H54 (cell line): ENCODE data around the gene ZNF217.
"Not testable (repeated sequence)": the region's sequence is repeated elsewhere in the genome, so short reads cannot be mapped to it uniquely, and the experiment has no call there.

Source experiments
- DNase-seq: peaks from one replicate; pipeline ENCODE4 v3.0.0; 2011; ENCODE audit warnings: low spot score, mixed read lengths; ENCODE audit not compliant: insufficient read length
- FAIRE-seq: peaks from 3 replicates; lab custom pipeline; 2011; peaks lifted over from hg19 to GRCh38; lab: Jason Lieb, UNC
- POLR2A ChIP-seq: IDR thresholded peaks from 2 replicates; pipeline ENCODE4 v1.6.1; 2011; ENCODE audit warnings: low read depth, mild to moderate bottlenecking, low read length

ZNF217 gene

GRCh38 chr20:53609491-53610445 lies 16.1 kb upstream of the ZNF217 start:
- no peak for TF ChIP-seq POLR2A
- DNase-seq, result no peak
- FAIRE-seq, result no peak

- DNase-seq, result no peak
- no peak for FAIRE-seq
- no peak for TF ChIP-seq POLR2A
Observed at GRCh38 chr20:53608456-53609452, 15.1 kb upstream of the ZNF217 start.

DNA sequence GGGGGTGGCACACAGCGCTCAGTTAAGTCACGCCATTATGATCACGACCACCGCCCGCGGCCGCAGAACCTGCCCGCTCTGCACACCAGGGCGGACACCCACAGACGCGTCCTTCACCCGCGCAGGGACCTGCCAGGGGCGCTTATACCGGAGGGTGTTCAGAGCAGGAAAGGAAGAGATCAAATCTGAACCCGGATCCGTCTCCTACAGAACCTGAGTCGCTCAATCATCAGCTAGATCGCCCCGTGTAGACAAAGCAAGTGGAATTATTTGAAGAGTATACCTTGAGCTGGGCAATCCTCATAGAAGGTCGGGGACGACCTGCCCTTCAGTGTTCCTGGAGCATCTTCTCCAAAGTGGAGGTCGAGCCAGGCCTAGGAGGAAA lies 14.4 kb upstream of the ZNF217 start:
- FAIRE-seq (no peak), DNase-seq (no peak)
- no peak for TF ChIP-seq POLR2A

DNA sequence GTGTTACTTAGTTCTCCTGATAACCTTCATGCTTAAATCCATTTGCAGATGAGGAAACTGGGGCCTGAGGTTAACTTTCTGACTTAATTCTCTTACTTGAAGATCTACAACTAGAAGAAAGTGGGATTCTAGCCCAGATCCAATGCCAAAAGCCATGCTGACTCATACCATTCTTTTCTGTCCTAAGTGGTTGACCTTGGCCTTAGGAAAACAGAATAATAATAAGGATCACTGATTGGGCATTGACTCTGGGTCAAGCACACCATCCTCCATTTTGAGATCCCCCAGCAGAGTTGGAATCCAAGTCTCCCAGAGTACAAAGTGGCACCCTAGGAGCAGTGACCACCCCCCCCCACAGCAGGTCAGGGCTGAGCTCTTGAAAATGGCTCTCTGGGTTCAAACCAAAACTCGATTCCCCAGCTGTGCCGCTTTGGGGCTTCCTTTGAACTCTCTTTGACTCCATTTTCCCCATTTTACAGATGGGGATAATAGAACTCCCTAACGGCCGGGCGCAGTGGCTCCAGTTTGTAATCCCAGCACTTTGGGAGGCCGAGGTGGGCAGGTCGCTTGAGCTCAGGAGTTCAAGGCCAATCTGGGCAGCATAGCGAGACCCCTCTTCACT lies 12.8 kb upstream of the ZNF217 start:
- no peak for TF ChIP-seq POLR2A
- no peak for DNase-seq

GRCh38 chr20:53605401-53605800 lies 11.8 kb upstream of the ZNF217 start:
- not testable (repeated sequence) for DNase-seq, FAIRE-seq

More for the DNA sequence above, 12.8 kb upstream of the ZNF217 start:
- FAIRE-seq, result peak; percentile 15

DNA sequence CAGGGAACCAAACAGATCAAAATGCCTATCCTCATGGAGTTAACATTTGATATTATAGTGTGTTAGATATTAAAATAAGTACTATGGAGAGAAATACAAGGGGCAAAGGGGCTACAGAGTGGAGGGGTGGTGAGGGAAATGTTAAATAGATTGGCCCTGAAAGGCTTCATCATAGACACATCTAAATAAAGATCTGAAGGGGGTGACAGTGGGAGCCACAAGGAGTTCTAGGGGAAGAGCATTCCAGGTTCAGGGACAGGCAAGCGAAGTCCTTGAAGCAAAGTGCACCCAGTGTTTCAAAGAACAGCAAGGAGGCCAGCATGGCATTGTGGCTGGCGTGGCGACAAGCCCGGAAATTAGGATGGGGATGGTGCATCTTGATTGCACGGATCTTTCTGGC lies 11.2 kb upstream of the ZNF217 start:
- DNase-seq, FAIRE-seq: not testable (repeated sequence)

DNA sequence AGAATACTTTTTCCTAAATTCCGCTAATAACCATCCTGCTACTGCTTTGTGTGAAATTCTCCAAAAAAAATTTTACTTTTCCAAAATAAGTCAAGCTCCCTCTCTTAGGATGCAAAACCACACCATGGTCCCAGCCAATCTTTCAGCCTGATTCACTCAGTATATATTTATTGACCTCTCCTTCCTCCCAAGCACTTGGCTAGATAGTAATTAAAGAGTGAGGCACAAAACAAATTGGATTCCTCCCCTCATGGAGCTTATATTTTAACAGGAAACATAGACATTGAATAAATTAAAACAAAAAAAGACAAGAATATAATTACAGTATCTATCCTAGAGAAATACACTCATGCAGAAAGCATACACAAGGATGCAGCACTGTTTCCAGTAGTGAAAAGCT lies 9.0 kb upstream of the ZNF217 start:
- FAIRE-seq (no peak), DNase-seq (no peak)
- TF ChIP-seq POLR2A, result no peak

- no peak for FAIRE-seq
- no peak for DNase-seq
- no peak for TF ChIP-seq POLR2A
Observed at GRCh38 chr20:53599910-53600632, 6.4 kb upstream of the ZNF217 start.

DNA sequence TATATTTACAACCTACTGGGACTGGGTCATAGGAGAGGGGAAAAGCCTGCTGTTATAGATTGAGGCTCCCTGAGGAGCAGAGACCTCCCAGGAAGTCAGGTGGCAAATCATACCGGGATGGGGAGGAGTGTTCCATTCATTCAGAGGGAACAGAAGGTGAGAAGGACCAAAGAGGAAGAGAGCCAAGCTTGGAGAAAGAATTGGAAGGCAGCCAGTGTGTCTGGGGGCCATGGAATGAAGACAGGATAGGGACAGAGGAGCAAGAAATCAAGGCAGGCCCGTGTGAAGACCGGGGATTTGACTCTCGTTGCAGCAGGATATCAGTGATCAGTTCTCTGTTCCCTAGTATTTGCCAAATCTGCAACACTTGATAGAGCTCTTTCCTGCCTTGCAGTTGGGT lies 5.7 kb upstream of the ZNF217 start:
- no peak for FAIRE-seq
- TF ChIP-seq POLR2A, result no peak
- DNase-seq, result no peak

GRCh38 chr20:53599044-53599362 lies 5.4 kb upstream of the ZNF217 start:
- DNase-seq, result no peak
- FAIRE-seq, result no peak
- TF ChIP-seq POLR2A, result no peak

- FAIRE-seq (no peak), DNase-seq (no peak)
- no peak for TF ChIP-seq POLR2A
Observed at GRCh38 chr20:53598140-53599043, 4.8 kb upstream of the ZNF217 start.

DNA sequence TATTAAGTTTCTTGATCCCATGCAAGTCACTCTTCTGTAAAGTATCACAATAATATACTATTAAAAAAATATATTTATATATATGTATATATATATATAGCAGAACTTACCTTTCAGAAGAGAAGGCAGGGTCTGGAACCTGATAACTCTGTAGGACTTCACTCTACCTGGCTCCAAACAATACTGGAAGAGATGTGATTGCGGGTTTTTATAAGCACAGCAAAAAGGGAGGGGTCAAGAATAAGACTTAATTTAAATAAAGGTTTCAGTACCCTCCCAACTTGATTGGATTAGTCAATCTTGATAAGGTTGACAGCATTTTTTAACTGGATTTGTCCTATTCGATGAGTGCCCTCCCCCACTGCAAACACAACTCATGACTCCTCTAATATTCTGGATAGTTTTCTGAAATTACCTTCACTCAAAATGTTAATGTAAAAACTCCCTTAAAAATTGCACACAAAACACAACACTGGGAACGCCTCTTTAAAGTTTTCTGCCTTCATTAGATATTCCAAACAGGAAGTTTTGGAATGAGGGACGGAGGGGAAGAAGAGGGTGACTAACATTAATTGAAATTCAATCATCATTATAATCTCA lies 4.0 kb upstream of the ZNF217 start:
- TF ChIP-seq POLR2A, result no peak
- FAIRE-seq, result no peak
- DNase-seq, result no peak
